Calu3 (cell line): ENCODE data around the gene COL5A1. TPM values are rescaled to one million over a fixed set of nuclear protein-coding genes. Genes with fewer than 3 reads are reported as not detected.

Source experiments
- BruUV-seq: library from RNA; stranded (reverse); fragments of 400-500 nt; replicated peaks from 2 replicates; lab custom pipeline; 2021; lab: Mats Ljungman, UMichigan
- CTCF ChIA-PET: fragments of 300-600 bp; sonication (Branson Sonifier 250); formaldehyde crosslinking; loops from one replicate; lab custom pipeline; 2022; ENCODE audit warnings: antibody characterized with exemption; lab: Charles Lee
- DNase-seq: peaks from one replicate; pipeline ENCODE4 v3.0.0; 2022
- H3K27ac Mint-ChIP-seq: one replicate; pipeline ENCODE4 v1.8.0; 2022; ENCODE audit warnings: mixed read lengths; ENCODE audit not compliant: unreplicated experiment
- H3K27me3 Mint-ChIP-seq: one replicate; pipeline ENCODE4 v1.8.0; 2022; ENCODE audit warnings: mixed read lengths; ENCODE audit not compliant: unreplicated experiment
- H3K36me3 Mint-ChIP-seq: one replicate; pipeline ENCODE4 v1.8.0; 2022; ENCODE audit warnings: mild to moderate bottlenecking, moderate library complexity, mixed read lengths; ENCODE audit not compliant: insufficient read depth, unreplicated experiment
- H3K4me1 Mint-ChIP-seq: one replicate; pipeline ENCODE4 v1.8.0; 2022; ENCODE audit warnings: mild to moderate bottlenecking, low read depth, mixed read lengths; ENCODE audit not compliant: unreplicated experiment
- H3K4me3 Mint-ChIP-seq: one replicate; pipeline ENCODE4 v1.8.0; 2022; ENCODE audit warnings: mild to moderate bottlenecking, low read depth, moderate library complexity, mixed read lengths; ENCODE audit not compliant: unreplicated experiment
- H3K9me3 Mint-ChIP-seq: one replicate; pipeline ENCODE4 v1.8.0; 2022; ENCODE audit warnings: low read depth, mixed read lengths; ENCODE audit not compliant: unreplicated experiment
- intact Hi-C: fragments of 100-400 bp; cut with micrococcal nuclease; formaldehyde crosslinking; loops from one replicate; pipeline ENCODE4 v1.10.0; 2022; ENCODE audit not compliant: unreplicated experiment
- total RNA-seq: library from RNA; stranded (reverse); gene quantifications from 2 replicates; pipeline ENCODE4 v1.2.3, GENCODE V29; 2022
- TF ChIP-seq, protein P1 (sequence below): fragments of 200-600 bp; IDR thresholded peaks from one replicate; pipeline ENCODE4 v1.8.0; 2022; ENCODE audit warnings: antibody characterized with exemption; ENCODE audit not compliant: unreplicated experiment

COL5A1 gene
- total RNA-seq, 1 experiment from 2014 or later, result not detected

DNA sequence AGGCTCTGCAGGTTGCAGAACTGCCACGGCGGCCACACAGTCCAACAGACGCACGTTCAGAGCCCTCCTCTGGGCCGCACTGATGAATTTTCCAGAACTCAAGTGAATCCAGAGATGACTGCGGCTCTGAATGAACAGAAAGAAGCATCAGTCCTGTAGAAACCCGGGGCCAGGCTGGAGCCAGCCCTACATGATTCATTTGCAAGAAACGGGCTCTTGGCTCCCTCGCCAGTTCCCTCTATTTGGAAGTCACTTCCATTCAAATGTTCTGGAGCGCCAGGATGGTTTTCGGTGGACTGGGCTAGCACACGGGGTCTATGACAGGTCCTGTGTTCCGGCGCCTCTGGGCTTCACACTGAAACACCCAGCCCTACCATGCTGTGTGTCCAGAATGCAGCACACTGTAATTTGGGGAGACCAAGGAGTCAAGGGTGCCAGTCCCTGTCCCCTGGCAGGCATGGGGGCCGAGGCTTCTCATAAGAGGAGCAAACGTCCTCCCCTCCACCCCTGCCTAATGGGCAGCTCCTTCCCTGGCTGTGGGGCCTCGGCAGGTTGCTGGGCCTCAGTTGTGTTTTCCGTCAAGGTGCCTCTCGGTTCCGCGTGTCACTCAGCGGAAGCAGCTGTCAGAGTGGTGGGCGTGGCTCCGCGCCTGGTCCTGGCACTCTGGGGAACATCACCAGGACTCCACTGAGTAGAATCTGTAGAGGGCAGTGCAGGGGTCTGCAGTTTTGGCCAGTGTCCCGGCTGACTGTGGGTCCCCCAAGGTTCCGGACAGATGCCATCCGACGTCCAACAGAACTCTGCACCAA, 18.1 kb upstream of the COL5A1 start:
- CTCF ChIA-PET, result no interaction called here
- DNase-seq, result no peak

DNA sequence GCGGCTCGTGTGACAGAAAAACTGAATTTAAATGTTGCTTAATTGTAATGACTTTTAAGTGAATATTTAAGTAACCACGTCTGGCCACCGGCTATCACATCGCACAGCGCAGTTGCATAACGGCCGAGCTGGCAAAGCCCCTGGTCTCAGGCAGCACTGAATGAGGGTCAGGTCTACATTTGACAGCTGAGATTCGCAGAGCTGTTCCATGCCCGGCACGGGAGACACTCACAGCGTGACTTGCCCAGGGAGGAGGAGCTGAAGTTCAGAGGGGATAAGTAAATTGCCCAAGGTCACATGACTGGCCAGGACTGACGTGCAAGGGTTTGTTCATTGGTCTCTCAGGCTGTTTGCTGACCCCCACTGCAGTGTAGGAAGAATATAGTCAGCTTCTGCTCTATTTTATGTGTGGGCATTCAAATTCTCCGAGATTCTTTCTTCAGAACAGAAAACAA, 17.4 kb upstream of the COL5A1 start:
- intact Hi-C loops, result no loop called here

More for the DNA sequence above, 18.1 kb upstream of the COL5A1 start:
- H3K4me1 Mint-ChIP-seq, result no peaks in the 10 kb centered on the region
- no TSS peak for BruUV-seq
- intact Hi-C loops, result no loop called here
- H3K27ac Mint-ChIP-seq, result no peak overlapping the region
- peaks cover 52% of the 10 kb centered on the region for H3K27me3 Mint-ChIP-seq
- no peaks in the 10 kb centered on the region for H3K9me3 Mint-ChIP-seq
- TF ChIP-seq, protein P1, sequence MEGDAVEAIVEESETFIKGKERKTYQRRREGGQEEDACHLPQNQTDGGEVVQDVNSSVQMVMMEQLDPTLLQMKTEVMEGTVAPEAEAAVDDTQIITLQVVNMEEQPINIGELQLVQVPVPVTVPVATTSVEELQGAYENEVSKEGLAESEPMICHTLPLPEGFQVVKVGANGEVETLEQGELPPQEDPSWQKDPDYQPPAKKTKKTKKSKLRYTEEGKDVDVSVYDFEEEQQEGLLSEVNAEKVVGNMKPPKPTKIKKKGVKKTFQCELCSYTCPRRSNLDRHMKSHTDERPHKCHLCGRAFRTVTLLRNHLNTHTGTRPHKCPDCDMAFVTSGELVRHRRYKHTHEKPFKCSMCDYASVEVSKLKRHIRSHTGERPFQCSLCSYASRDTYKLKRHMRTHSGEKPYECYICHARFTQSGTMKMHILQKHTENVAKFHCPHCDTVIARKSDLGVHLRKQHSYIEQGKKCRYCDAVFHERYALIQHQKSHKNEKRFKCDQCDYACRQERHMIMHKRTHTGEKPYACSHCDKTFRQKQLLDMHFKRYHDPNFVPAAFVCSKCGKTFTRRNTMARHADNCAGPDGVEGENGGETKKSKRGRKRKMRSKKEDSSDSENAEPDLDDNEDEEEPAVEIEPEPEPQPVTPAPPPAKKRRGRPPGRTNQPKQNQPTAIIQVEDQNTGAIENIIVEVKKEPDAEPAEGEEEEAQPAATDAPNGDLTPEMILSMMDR, result no peak
- H3K36me3 Mint-ChIP-seq, result no peaks in the 10 kb centered on the region
- H3K4me3 Mint-ChIP-seq, result no peak overlapping the region

DNA sequence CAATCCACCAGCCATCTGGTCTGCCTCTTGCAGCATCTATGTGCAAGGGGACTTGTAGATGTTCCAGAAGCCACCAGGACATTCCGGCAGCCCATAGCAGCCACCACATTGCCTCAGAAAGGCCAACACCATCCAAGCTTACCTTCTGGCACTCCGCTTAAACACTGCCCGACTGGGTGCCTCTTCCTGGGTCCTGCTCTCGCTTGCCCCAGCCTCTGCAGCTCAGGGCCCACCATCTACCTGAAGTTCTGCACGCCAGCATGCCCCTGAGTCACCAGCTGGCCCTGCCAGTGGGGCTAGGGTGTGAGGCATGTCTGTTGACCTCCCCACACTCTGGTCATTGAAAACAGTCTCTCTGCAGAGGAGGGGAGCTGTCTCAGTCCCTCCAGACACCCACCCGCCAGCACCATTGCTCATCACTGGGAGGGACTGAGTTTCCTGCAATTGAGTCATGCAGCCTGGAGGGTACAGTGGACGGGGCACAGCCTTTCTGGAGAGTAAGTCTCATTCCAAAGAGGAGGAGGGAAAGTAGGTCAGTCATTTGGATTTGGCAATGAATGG, 16.9 kb upstream of the COL5A1 start:
- Mint-ChIP-seq H3K9me3 (no peaks in the 10 kb centered on the region), H3K27ac (no peak overlapping the region), H3K4me3 (no peak overlapping the region), H3K4me1 (no peaks in the 10 kb centered on the region), H3K27me3 (peaks cover 56% of the 10 kb centered on the region), H3K36me3 (no peaks in the 10 kb centered on the region)
- BruUV-seq, result no TSS peak
- CTCF ChIA-PET, result no interaction called here
- DNase-seq, result no peak
- intact Hi-C loops, result no loop called here
- TF ChIP-seq, protein P1, result no peak

More for the DNA sequence above, 17.4 kb upstream of the COL5A1 start:
- CTCF ChIA-PET, result no interaction called here
- no peaks in the 10 kb centered on the region for H3K36me3 Mint-ChIP-seq
- BruUV-seq, result no TSS peak
- peaks cover 52% of the 10 kb centered on the region for H3K27me3 Mint-ChIP-seq
- TF ChIP-seq, protein P1, result no peak
- H3K27ac Mint-ChIP-seq, result no peak overlapping the region
- no peak for DNase-seq
- no peak overlapping the region for H3K4me3 Mint-ChIP-seq
- no peaks in the 10 kb centered on the region for H3K9me3 Mint-ChIP-seq
- no peaks in the 10 kb centered on the region for H3K4me1 Mint-ChIP-seq

DNA sequence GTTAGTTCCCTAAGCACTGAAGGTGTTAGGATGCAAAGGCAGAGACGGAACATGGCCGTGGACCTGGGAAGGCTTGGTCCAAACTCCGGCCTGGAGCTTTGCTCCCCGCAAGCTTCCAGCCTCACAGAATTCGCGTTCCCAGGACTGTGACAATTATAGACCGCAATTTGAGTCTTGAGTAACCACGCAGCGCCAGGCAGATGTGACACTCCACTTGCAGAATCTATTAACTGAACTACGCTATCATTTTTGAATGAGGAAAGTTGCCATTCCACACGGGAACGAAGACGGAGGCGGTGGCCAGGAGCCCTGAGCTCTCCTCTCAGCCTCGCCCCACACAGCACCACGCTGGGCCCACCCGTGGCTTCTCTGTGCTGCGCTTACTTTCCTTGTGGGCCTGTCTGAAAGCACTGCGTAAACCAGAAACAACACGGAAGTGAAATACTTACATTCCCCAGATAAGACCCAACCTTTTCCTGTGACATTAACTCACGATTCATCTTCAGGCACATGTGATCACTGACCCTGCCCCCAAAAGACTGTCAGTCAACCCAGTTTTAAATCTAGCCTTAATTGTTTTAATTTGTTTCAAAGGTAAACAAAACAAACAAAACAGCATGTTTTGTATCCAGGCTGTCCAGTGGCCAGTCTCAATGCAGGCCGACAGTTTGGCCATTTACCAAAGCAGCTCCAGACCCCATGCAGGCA, 16.1 kb upstream of the COL5A1 start:
- no TSS peak for BruUV-seq
- intact Hi-C loops, result no loop called here
- Mint-ChIP-seq H3K9me3 (no peaks in the 10 kb centered on the region), H3K27ac (no peak overlapping the region), H3K27me3 (peaks cover 56% of the 10 kb centered on the region), H3K36me3 (no peaks in the 10 kb centered on the region), H3K4me3 (no peak overlapping the region), H3K4me1 (no peaks in the 10 kb centered on the region)
- no peak for DNase-seq
- TF ChIP-seq, protein P1, result no peak
- CTCF ChIA-PET, result no interaction called here
